ENCODE measurements around the gene TSSK3.
"Not testable (repeated sequence)": the region's sequence is repeated elsewhere in the genome, so short reads cannot be mapped to it uniquely, and the experiment has no call there.

TSSK3 gene

DNA sequence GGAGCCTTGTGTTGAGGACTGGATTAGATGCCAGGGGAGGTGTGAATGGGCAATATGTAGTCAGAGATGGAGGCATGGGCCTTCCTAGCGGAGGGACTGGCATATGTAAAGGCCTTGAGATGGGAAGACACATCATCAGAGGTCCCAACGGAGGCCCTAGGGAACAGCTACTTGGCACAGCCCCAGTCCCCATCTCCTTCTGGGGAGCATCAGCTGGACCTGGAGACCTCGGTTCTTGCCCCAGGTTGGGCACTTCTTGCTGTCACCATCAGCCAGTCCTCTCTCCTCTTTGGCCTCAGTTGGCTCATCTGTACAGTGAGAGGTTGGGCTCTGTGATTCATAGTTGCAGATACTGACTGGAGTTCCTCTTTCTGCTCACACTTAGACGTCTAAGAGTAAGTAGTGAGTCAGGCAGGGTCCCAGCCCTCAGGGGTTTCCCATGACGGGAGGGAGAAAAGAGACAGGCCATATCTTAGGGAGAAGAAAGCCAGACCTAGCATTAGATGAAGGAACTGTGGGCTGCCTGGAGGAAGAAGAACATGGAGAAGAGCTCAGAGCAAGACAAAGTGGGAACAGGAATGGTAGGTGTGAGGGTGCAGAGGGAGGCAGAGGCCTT, 22.9 kb upstream of the TSSK3 start:
- peak in 1 of 2 donors; percentile 15 for DNase-seq

DNA sequence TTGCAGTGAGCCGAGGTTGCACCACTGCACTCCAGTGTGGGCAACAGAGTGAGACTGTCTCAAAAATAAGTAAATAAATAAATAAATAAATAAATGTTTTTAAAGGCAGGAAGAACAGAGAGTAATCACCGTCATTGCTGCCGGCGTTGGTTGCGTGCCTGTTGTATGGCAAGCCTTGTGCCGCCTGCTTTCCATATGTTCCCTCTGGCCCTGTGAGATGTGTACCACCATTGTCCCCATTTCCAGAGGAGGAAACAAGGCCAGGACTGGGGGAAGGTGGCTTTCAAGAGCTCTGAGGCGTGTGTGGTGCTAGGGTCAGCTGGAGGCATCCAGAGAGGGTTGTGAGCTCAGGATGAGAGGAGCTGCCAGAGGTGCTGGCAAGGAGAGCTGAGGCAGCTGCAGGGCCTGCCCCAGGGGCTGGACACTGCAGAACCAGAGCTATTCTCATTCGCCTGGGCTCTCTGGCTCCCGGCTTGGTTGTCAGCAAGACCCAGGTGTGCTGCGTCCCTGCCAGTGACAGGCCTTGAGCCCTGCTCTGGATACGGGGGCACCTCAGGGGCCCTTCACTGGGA, 21.1 kb upstream of the TSSK3 start:
- no peak for DNase-seq

DNA sequence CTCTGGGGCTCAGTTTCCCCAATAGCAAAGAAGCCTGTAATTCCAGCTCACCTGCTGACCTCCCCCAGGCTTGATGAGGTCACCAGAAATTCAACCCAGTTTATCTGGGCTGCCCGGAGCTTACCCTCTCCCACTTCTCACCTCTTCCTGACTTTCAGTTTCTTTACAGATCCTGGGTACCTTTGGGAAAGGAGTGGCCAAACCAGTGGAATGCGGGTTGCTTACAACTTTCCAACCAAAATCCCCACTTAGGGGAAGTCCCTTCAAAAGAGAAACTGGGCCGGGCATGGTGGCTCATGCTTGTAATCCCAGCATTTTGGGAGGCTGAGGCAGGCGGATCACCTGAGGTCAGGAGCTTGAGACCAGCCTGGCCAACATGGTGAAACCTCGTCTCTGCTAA, 20.4 kb upstream of the TSSK3 start:
- DNase-seq = no peak

DNA sequence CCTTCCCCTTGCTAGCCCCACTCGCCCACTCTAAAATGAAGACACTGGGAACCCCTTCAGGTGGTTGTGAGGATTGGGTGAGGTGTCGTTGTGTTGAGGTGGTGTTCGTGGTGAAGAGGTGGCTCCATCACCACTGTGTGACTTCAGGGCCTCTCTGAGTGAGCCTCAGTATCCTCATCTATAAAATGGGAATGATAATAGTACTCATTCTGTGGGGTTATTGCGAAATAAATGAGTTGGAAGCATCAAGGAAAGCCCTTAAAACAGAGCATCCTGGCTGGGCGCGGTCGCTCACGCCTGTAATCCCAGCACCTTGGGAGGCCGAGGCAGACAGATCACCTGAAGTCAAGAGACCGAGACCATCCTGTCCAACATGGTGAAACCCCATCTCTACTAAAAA, 19.6 kb upstream of the TSSK3 start:
- no peak for DNase-seq

- no peak for DNase-seq
Observed at GRCh38 chr1:32345289-32345827, 17.0 kb upstream of the TSSK3 start.

- no peak for DNase-seq
Observed at GRCh38 chr1:32346532-32347157, 15.7 kb upstream of the TSSK3 start.

DNA sequence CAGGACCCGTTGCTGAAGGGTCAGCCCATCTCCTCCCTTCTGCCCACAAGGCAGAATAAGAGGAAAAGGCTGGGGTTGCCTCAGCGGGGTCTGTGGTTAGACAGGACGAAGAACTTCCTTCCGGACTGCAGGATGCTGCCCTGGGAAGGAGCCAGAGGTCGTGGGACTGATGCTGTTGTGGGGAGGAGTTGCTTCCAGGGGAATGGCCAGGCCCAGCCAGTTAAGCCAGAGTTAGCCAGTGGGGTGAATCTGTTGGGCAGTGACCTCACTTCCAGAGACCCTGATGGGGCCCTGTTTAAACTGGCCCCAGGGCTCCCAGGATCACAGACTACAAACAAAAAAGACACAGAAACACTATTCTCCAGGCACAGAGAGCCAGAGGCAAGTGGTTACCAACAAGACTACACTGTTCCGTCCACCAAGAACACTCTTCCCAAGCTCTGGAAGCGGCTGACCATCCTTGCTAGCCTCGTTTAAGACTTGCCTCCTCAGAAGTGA, 13.1 kb upstream of the TSSK3 start:
- no peak for DNase-seq

DNA sequence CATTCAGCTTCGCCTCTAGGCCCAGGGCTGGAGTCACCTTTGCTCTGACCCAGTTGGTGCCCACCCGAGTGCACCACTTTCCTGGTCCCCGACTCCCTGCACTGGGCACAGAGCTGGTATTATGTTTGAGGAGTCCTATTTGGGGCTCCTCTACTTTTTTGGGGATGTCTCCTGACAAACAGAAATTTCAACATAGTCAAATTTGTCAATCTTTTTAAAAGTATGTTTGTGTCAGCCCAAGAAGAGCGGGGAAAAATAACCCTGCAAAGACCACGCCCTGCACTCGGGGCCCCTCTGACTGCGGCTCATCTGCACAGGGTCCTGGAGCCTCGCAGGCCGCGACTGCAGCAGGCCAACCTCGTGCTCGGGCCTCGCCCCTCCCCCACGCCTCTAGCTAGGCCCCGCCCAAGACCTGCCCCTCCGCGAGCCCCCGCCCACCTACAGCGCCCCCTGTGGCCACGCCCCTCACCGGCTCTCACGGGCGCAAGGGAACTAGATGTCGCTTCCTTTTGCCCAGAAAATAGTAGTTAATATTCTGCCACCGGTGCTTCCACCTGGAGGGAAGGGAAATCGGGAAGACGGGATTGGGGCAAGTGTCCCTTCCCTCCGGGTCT, 11.4 kb upstream of the TSSK3 start:
- DNase-seq = peak in 1 of 2 donors; percentile 81

- DNase-seq = peak; percentile 89 to 93
Observed at GRCh38 chr1:32351399-32352238, 10.7 kb upstream of the TSSK3 start.

- no peak for DNase-seq
Observed at GRCh38 chr1:32352239-32352745, 10.0 kb upstream of the TSSK3 start.

GRCh38 chr1:32352831-32353383, 9.4 kb upstream of the TSSK3 start:
- no peak for DNase-seq

DNA sequence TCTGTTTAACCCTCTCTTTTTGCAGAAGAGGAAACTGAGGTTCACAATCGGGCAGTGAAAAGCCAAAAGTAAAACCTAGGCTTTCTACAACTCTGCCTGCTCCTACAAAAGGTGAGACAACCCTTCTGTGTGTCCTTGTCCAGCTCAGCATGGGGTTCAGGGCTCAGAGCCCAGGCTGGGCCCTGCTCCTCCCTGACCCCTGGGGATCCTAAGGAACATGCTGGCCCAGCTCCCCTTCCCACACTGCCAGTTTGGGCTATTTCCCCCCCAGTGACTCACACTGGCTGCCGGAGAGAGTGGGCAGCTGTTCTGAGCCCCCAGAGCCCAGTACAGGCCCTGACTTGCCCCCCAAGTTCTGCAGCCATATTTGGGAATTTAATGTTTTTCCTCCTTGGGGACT, 8.9 kb upstream of the TSSK3 start:
- DNase-seq = no peak

- no peak for DNase-seq
Observed at GRCh38 chr1:32353886-32354570, 8.3 kb upstream of the TSSK3 start.

DNA sequence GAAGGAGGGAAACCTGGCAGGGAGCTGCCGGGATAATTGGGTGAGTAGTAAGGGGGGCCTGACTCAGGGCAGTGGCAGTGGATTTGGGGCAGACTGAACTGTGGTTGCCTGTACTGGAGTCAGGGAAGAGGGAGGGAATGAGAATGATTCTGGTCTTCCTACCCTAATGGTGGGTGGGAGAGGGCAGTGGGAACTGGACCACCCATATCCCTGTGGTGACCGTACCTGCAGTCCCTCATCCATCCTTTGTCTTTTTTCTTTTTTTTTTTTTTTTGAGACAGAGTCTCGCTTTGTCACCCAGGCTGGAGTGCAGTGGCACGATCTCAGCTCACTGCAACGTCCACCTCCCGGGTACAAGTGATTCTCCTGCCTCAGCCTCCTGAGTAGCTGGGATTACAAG, 6.6 kb upstream of the TSSK3 start:
- DNase-seq = not testable (repeated sequence)

DNA sequence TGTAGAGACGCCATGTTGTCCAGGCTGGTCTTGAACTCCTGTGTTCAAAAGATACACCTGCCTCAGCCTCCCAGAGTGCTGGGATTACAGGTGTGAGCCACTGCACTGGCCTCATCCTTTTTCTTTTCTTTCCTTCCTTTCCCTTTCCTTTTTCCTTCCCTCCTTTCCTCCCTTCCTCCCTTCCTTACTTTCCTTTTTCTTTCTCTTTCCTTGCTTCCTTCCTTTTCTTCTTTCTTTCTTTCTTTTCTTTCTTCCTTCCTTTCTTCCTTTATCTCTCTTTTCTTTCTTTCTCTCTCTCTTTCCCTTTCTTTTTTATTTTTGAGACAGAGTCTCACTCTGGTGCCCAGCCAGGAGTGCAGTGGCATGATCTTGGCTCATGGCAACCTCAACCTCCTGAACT, 5.9 kb upstream of the TSSK3 start:
- DNase-seq = no peak

- DNase-seq = no peak
Observed at GRCh38 chr1:32357614-32358013, 4.7 kb upstream of the TSSK3 start.

DNA sequence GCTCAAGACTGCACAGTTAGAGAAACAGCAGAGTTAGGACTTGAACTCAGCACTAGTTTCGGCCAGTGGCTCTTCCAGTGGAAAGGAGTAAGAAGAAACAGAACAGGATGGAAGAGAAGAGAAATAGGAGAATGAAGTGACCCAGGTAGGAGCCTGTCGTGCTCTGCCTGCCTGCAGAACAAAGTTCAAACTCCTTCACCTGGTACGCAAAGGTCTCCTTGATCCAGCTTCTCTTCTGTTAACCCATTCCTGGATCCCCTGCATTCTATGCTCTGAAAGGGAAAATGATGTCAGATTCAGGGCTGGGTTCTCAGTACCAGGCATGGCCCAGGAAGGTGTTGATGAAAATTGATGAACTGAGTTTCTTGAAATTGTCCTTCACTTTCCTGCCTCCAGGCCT, 3.9 kb upstream of the TSSK3 start:
- no peak for DNase-seq

- DNase-seq = no peak
Observed at GRCh38 chr1:32361308-32361673, 1.0 kb upstream of the TSSK3 start.

GRCh38 chr1:32361674-32362473, 465 bp upstream of the TSSK3 start:
- peak; percentile 37 to 39 for DNase-seq

- DNase-seq = no peak
Observed at GRCh38 chr1:32363713-32364112, 1.4 kb downstream of the TSSK3 start.

DNA sequence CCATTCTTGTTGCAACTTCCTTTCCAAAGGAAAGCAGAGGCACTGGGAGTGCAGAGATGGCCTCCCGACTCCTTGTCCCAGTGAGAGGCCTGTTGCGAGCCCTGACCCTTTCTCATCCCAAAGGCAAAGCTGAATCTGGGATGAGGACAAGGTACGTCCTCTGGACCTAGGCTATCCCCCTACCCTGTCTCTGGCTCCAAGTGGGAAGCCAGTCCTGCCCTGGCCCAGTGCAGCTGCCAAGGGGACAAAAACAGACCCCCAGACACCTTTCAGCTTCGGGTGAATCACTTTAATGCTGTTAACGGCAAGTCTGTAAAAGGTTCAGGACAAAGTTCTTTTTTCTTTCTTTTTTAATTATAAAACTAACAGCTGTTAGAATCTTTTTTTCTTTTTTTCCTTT, 2.5 kb downstream of the TSSK3 start:
- no peak for DNase-seq

Measured in activated CD4-positive, alpha-beta T cell treated with anti-CD3 and anti-CD28 coated beads for 4 hours (primary cell).